Measurements from ENCODE around the gene GGT1.

DNA sequence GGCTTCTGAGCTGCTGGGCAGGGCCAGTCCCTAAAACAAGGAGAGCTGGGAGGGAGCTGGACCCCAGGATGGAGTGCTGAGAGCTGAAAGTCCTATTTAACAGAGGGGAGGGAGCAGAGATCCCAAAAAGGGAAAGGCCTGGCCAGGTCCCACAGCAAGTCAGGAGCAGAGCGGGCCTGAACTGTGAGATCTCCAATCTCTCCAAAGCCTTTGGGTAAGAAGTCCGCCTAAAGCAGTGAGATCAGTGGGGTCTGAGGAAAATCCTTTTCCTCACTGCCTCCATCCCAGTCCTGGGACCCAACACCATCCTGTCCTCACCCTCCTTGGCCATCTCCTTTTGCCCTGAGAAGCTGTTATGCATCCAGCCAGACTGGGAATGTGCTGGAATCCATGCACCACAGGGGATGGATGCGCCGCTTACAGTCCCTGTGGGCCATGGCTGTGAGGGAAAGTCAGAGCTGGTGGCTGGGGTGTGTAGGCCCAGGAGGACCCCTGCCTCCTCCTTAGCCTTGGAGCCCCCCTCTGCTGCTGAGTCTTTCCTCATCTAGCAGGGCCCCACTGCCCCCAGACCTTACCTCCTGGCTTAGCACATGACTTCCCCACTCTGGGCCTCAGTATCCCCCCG, 18.7 kb upstream of the GGT1 start:
- TF ChIP-seq, protein P1, sequence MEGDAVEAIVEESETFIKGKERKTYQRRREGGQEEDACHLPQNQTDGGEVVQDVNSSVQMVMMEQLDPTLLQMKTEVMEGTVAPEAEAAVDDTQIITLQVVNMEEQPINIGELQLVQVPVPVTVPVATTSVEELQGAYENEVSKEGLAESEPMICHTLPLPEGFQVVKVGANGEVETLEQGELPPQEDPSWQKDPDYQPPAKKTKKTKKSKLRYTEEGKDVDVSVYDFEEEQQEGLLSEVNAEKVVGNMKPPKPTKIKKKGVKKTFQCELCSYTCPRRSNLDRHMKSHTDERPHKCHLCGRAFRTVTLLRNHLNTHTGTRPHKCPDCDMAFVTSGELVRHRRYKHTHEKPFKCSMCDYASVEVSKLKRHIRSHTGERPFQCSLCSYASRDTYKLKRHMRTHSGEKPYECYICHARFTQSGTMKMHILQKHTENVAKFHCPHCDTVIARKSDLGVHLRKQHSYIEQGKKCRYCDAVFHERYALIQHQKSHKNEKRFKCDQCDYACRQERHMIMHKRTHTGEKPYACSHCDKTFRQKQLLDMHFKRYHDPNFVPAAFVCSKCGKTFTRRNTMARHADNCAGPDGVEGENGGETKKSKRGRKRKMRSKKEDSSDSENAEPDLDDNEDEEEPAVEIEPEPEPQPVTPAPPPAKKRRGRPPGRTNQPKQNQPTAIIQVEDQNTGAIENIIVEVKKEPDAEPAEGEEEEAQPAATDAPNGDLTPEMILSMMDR (IDR thresholded peaks at IDR 0.05): no peak
- TF ChIP-seq POLR2A (IDR thresholded peaks at IDR 0.05): no peak
